ENCODE results near the gene RAPGEF6. TPM values are rescaled to one million over a fixed set of nuclear protein-coding genes. Genes with fewer than 3 reads are reported as not detected.

RAPGEF6 gene
- total RNA-seq, 1 experiment from 2014 or later, result 26.1 TPM

DNA sequence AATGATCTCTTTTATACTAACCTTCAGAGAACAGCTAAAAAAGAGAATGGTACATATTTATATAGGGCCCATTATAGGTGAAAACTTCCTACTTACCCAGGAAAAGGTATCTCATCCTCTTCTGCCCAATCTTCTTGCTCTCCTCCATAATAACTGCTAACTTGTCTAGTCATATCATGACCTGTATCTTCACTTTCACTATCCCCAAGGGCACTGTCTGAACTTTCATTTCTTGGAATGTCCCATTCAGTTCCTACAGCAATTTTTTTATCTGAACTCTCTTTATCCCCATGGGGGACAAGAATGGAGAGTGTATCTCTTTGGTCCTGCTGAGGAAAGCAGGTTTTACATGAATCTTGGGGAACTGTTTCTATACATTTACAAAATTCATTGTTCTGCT lies 36.4 kb upstream of the RAPGEF6 start:
- CTCF ChIA-PET, result no interaction called here

GRCh38 chr5:131664929-131665328 lies 29.9 kb upstream of the RAPGEF6 start:
- Histone ChIP-seq H3K27me3 (replicated peaks; ENCODE audit: insufficient read depth, low read depth, low read length, poor library complexity) (no peaks in the 10 kb centered on the region), H3K36me3 (ENCODE audit: insufficient read depth, low read length, poor library complexity, severe bottlenecking) (peaks cover 14% of the 10 kb centered on the region), H3K9me3 (ENCODE audit: low read depth, low read length, poor library complexity, severe bottlenecking) (no peaks in the 10 kb centered on the region), H3K27ac (ENCODE audit: low read depth, low read length, poor library complexity, severe bottlenecking) (no peak overlapping the region), H3K4me1 (ENCODE audit: insufficient read depth, low read length, poor library complexity, severe bottlenecking) (no peaks in the 10 kb centered on the region), H3K4me3 (ENCODE audit: low read depth, low read length, poor library complexity, severe bottlenecking) (no peak overlapping the region)
- ChIA-PET CTCF (no interaction called here), POLR2A (ENCODE audit: low non-redundant PET) (no interaction called here)
- intact Hi-C loops (cut with micrococcal nuclease; ENCODE audit: unreplicated experiment), result no loop called here
- no peak for DNase-seq (ENCODE audit: low spot score)
- BruUV-seq (replicated peaks), result no TSS peak
- no peak for TF ChIP-seq EZH2 (IDR thresholded peaks at IDR 0.05; ENCODE audit: borderline replicate concordance, low read depth, low read length, poor library complexity, severe bottlenecking)
- TF ChIP-seq, protein P1, sequence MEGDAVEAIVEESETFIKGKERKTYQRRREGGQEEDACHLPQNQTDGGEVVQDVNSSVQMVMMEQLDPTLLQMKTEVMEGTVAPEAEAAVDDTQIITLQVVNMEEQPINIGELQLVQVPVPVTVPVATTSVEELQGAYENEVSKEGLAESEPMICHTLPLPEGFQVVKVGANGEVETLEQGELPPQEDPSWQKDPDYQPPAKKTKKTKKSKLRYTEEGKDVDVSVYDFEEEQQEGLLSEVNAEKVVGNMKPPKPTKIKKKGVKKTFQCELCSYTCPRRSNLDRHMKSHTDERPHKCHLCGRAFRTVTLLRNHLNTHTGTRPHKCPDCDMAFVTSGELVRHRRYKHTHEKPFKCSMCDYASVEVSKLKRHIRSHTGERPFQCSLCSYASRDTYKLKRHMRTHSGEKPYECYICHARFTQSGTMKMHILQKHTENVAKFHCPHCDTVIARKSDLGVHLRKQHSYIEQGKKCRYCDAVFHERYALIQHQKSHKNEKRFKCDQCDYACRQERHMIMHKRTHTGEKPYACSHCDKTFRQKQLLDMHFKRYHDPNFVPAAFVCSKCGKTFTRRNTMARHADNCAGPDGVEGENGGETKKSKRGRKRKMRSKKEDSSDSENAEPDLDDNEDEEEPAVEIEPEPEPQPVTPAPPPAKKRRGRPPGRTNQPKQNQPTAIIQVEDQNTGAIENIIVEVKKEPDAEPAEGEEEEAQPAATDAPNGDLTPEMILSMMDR (conservative IDR thresholded peaks at IDR 0.05; ENCODE audit: low read depth, low read length), result no peak

More for the DNA sequence above, 36.4 kb upstream of the RAPGEF6 start:
- peaks cover 20% of the 10 kb centered on the region for H3K36me3 ChIP-seq (ENCODE audit: insufficient read depth, low read length, poor library complexity, severe bottlenecking)
- no TSS peak for BruUV-seq (replicated peaks)
- H3K9me3 ChIP-seq (ENCODE audit: low read depth, low read length, poor library complexity, severe bottlenecking), result no peaks in the 10 kb centered on the region
- no peak overlapping the region for H3K4me3 ChIP-seq (ENCODE audit: low read depth, low read length, poor library complexity, severe bottlenecking)
- H3K4me1 ChIP-seq (ENCODE audit: insufficient read depth, low read length, poor library complexity, severe bottlenecking), result no peaks in the 10 kb centered on the region
- intact Hi-C loops (cut with micrococcal nuclease; ENCODE audit: unreplicated experiment), result no loop called here
- no peak overlapping the region for H3K27ac ChIP-seq (ENCODE audit: low read depth, low read length, poor library complexity, severe bottlenecking)
- H3K27me3 ChIP-seq (replicated peaks; ENCODE audit: insufficient read depth, low read depth, low read length, poor library complexity), result no peaks in the 10 kb centered on the region
- TF ChIP-seq, protein P1 (conservative IDR thresholded peaks at IDR 0.05; ENCODE audit: low read depth, low read length), result no peak
- no peak for TF ChIP-seq EZH2 (IDR thresholded peaks at IDR 0.05; ENCODE audit: borderline replicate concordance, low read depth, low read length, poor library complexity, severe bottlenecking)
- POLR2A ChIA-PET (ENCODE audit: low non-redundant PET), result no interaction called here
- no peak for DNase-seq (ENCODE audit: low spot score)

GRCh38 chr5:131661933-131662332 lies 26.9 kb upstream of the RAPGEF6 start:
- no peak for DNase-seq (ENCODE audit: low spot score)
- H3K4me3 ChIP-seq (ENCODE audit: low read depth, low read length, poor library complexity, severe bottlenecking), result no peak overlapping the region
- no peaks in the 10 kb centered on the region for H3K4me1 ChIP-seq (ENCODE audit: insufficient read depth, low read length, poor library complexity, severe bottlenecking)
- ChIA-PET CTCF (no interaction called here), POLR2A (ENCODE audit: low non-redundant PET) (no interaction called here)
- intact Hi-C loops (cut with micrococcal nuclease; ENCODE audit: unreplicated experiment), result no loop called here
- H3K27me3 ChIP-seq (replicated peaks; ENCODE audit: insufficient read depth, low read depth, low read length, poor library complexity), result no peaks in the 10 kb centered on the region
- TF ChIP-seq, protein P1 (conservative IDR thresholded peaks at IDR 0.05; ENCODE audit: low read depth, low read length), result no peak
- TF ChIP-seq EZH2 (IDR thresholded peaks at IDR 0.05; ENCODE audit: borderline replicate concordance, low read depth, low read length, poor library complexity, severe bottlenecking), result no peak
- no TSS peak for BruUV-seq (replicated peaks)
- no peaks in the 10 kb centered on the region for H3K36me3 ChIP-seq (ENCODE audit: insufficient read depth, low read length, poor library complexity, severe bottlenecking)
- H3K9me3 ChIP-seq (ENCODE audit: low read depth, low read length, poor library complexity, severe bottlenecking), result no peaks in the 10 kb centered on the region
- H3K27ac ChIP-seq (ENCODE audit: low read depth, low read length, poor library complexity, severe bottlenecking), result no peak overlapping the region

All from A673 (cell line).